ENCODE data around the gene STRIT1.
"Not testable (repeated sequence)": the region's sequence is repeated elsewhere in the genome, so short reads cannot be mapped to it uniquely, and the experiment has no call there.

Gene STRIT1

DNA sequence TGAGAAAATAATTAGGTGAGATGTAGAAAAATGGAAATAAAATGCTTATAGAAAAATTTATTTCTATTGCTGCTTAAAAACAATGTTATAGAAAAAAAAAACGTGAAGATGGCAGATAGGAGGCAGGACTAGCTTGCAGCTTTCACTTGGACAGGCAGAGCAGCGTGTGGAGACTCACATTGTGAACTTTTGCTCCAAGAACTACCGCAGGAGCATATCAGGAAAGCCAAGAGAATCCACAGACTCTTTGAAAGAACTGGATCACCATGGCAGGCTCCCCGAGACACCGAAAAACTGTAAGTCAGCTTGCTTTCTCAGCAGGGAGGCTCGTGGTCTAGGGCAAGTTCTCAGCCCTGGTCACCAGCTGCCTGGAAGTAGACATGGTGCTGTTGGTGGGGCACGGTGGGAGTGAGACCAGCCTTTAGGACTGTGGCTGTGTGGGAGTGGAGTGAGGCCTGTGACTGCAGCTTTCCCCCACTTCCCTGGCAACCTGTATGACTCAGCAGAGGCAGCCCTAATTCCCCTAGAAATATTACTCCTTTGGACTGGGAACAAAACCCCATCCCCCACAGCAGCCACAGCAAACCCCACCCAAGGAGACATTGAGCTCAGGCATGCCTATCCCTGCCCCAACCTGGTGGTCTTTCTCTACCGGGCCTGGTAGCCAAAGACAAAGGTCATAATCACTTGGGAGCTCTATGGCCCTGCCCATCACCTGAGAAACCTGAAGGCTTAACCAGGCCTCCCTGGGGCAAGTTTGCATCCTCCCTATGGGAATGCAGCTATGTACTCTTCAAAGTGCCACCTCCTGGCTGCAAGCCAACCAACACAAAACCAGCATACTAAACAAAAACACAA lies 22.8 kb downstream of the STRIT1 start:
- peak; percentile 71 for DNase-seq (ENCODE audit: low read depth, low spot score)

- no peak for DNase-seq (ENCODE audit: low read depth, low spot score)
These were observed 23.4 kb downstream of the STRIT1 start for GRCh38 chr3:155270063-155270462.

DNA sequence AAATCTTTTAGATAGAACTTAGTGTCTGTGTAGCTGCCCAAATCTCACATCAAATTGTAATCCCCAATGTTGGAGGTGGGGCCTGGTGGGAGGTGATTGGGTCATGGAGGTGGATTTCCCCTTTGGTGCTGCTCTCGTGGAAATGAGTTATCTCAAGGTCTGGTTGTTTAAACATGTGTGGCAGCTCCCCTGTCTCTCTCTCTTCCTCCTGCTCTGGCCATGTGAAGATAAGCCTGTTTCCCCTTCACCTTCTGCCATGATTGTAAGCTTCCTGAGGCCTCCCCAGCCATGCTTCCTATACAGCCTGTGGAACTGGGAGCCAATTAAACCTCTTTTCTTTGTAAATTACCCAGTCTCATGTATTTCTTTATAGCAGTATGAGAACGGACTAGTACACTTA lies 30.6 kb downstream of the STRIT1 start:
- DNase-seq (ENCODE audit: low read depth, low spot score): not testable (repeated sequence)

DNA sequence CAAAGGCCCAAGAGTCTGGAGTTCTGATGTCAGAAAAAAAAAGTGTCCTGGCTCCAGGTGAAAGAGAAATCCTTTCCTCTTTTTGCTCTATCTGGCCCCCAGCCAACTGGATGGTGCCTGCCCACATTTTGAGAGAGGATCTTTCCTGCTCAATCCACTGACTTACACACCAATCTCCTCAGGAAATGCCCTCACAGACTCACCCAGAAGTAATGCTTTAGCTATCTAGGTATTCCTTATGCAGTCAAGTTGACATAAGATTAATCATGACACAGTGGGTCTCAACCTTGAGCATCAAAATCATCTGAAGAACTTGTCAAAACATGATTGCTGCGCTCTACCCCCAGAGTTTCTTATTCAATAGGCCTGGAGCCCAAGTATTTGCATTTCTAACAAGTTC lies 31.2 kb downstream of the STRIT1 start:
- DNase-seq (ENCODE audit: low read depth, low spot score): no peak

DNA sequence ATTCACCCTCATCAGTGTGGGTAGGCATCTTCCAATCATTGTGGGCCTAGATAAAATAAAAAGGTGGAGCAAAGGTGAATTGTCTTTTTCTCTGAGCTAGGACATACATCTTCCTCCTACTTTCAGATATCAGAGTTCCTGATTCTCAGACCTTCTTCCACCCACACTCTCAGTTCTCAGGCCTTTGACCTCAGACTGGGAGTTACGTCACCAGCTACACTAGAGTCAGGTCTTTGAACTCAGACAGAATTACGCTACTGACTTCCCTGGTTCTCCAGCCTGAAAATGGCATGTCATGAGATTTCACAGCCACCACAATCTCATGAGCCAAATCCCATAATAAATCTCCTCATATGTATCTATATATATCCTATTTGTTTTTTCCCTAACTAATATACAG lies 39.0 kb downstream of the STRIT1 start:
- no peak for DNase-seq (ENCODE audit: low read depth, low spot score)

DNA sequence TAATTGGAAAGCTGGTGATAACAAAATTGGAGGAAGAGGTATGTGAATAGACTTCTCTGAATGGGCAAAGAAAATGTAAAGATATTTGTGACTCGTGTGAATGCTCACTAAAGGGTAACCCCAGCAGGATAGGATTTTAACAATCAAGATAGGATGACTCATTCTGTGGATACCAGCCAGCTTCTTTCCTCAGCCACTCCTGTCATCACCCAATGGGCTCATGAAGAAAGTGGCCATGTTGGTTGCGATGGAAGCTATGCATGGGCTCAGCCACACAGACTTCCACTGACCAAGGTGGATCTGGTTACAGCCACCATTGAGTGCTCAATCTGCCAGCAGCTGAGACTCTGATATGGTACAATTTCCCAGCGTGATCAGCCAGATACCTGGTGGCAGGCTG lies 40.9 kb downstream of the STRIT1 start:
- DNase-seq (ENCODE audit: low read depth, low spot score): no peak

DNA sequence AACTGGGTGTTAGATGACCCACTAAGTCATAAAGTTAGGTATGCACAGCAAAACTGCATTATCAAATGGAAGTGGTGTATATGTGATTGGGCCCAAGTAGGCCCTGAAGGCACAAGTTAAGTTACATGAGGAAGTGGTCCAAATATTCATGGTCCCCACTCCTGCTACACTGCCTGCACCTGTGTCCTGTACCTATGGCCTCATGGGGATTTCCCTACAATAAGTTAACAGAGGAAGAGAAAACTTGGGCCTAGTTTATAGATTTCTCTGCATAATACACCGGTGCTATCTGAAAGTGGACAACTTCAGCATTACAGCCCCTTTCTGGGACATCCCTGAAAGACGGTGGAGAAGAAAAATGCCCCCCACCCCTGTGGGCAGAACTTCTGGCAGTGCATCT lies 41.5 kb downstream of the STRIT1 start:
- no peak for DNase-seq (ENCODE audit: low read depth, low spot score)

- DNase-seq (ENCODE audit: low read depth, low spot score): no peak
These were observed 44.8 kb downstream of the STRIT1 start for GRCh38 chr3:155248531-155249187.

GRCh38 chr3:155244699-155245098 lies 48.8 kb downstream of the STRIT1 start:
- DNase-seq (ENCODE audit: low read depth, low spot score): no peak

DNA sequence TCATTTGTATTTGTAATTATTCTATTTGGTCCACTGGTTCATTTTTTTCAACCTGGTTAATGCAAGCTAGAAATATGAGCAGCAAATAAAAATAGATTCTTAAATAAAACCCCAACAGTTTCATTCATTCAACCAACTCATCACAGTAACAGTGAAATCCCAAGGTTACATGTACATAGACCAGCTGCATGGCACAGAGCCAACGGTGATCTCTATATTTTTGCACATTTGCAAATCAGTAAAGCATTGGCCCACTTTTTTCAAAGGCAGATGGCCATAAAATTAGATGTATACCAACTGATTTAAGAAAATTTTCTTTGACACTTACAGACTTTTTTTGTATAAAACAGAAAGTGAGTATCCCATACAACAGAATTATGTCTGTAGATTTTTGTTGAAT lies 49.3 kb downstream of the STRIT1 start:
- DNase-seq (ENCODE audit: low read depth, low spot score): no peak

GRCh38 chr3:155243512-155243921 lies 50.0 kb downstream of the STRIT1 start:
- DNase-seq (ENCODE audit: low read depth, low spot score): no peak

DNA sequence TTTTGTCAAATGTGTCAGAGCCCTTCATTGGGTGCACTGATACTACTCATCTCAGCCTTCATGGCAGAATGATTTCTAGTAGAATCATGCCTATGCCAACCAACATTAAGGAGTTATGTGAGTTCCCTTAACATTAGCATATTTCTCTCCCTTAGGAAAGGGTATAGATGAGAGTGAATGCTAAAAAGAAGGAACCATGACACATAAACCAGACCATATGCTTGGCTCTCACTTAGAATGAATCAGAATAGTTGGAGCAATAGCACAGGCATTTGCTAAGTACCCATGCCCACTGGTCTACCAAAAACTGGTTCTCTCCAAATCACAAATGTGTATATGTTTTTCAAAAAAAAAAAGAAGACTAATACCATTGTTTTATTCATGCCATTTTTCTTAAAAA lies 51.1 kb downstream of the STRIT1 start:
- DNase-seq (ENCODE audit: low read depth, low spot score): no peak

GRCh38 chr3:155241579-155241978 lies 51.9 kb downstream of the STRIT1 start:
- no peak for DNase-seq (ENCODE audit: low read depth, low spot score)

Data from ELF-1 (cell line).